DMS114 treated with DMSO at 0.1 percent for 48 hours (cell line): ENCODE measurements around the gene EVPL.
"Not testable (repeated sequence)": the region's sequence is repeated elsewhere in the genome, so short reads cannot be mapped to it uniquely, and the experiment has no call there.

Source experiments
- DNase-seq: peaks from one replicate; lab custom pipeline; 2025; ENCODE audit not compliant: unreplicated experiment; lab: John Stamatoyannopoulos, UW

Gene EVPL

DNA sequence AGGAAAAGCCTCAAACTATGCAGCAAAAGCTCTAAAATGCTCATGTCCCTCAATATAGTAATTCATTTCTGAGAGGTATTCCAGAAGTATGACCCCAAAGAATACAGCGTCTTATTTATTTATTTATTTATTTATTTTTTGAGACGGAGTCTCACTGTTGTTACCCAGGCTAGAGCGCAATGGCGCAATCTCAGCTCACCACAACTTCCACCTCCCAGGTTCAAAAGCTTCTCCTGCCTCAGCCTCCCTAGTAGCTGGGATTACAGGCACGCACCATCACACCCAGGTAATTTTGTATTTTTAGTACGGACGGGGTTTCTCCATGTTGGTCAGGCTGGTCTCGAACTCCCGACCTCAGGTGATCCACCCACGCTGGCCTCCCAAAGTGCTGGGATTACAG is 58.1 kb downstream of the EVPL start:
- DNase-seq = not testable (repeated sequence)

DNA sequence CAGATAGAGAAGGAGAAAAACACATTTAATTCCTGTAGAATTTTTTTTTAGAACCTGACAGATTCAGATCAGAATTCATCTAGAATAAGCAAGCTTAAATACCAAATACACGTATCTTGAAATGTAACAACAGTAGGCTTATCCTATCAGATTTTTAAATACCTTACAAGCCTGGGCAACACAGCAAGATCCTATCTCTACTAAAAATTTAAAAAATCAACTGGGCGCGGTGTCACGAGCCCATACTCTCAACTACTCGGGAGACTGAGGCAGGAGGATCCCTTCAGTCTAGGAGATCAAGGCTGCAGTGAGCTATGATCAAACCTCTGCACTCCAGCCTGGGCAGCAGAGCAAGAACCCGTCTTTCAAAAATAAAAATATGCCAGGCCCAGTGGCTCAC is 61.6 kb downstream of the EVPL start:
- DNase-seq = no peak

DNA sequence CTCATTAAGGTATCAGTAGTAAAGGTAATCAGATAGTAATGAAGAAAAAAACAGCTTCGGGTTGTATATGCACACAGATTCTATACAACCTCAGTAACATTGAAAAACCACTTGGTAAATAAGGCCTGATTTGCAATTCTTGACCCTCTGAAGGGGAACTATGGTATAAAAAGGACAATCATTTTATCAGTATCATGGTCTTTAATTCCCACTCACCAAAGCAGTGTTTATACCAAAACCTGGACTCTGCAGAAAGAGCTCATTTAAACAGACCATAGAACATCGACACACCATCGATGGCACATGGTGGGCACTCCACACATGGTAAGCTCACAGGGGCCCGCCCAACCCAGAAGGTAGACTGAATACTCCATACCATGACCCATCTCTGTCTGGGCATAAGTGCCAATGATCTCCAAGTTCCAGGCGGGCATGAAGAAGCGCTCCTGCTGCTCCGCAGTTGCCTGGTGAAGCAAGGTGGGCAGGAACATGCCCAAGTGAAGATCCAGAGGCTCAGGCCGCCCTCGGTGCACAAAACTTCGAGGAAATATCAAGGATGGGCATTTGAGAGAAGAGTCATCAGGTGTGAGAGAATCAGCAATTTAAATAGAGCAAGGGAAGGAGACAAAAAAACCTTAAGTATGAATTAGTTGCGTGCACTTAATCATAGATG is 67.1 kb downstream of the EVPL start:
- DNase-seq = no peak

DNA sequence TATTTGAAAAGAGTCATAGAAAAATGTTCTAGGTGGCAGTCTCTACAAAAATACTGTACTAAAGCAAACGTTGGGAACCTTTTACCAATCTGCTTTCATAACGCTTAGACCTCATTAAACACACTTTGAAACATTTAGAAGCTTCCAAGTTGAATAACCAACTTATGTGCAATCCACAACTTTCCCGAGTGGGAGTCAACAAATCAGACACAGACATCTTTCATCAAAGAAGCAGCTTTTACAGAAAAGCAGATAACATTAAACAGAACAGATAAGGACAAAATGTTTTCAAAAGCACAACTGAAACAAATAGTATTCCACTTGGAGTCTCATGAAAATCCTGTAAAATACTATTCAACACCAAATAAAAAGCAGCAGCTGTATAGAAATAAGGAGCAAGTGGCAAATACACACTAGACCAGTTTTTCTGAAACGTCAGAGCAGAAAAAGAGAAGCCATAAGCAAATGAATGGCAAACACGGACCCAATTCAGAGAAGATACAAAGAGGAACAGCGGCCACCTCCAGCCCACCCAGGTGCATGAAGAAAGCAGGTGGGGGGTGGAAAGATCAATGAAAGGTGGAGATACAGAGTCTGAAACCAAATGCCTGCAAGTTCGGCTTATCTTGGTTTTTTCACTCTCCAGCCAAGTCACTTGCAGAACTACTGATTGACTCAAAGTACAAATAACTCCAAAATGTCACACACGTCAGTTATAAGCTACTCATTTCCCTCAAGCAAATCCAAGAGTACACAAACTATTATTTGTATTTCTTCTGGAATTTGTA is 67.9 kb downstream of the EVPL start:
- DNase-seq = no peak
